GM21825 (cell line): Measurements from ENCODE around the gene POLR1B.
A peak's percentile ranks its signal among the peaks of the same experiment; 100 is the strongest.
"Not testable (repeated sequence)": the region's sequence is repeated elsewhere in the genome, so short reads cannot be mapped to it uniquely, and the experiment has no call there.

Experiments used
- ATAC-seq: cut with Tn5 transposase; IDR thresholded peaks from one replicate; pipeline ENCODE4 v1.9.1; 2021; ENCODE audit warnings: mild to moderate bottlenecking, moderate library complexity; ENCODE audit not compliant: unreplicated experiment

Gene POLR1B

GRCh38 chr2:112542123-112542983 is at the start of gene POLR1B:
Gene POLR1B, plus strand, starts transcription at chr2:112542465. Its CDS starts 30 bp downstream, at chr2:112542495.
- ATAC-seq: peak; percentile 73

GRCh38 chr2:112493048-112493447 is 49.2 kb upstream of the POLR1B start:
- no peak for ATAC-seq

GRCh38 chr2:112493858-112494648 is 48.2 kb upstream of the POLR1B start:
- ATAC-seq: no peak

- no peak for ATAC-seq
Observed at GRCh38 chr2:112494828-112495227, 47.4 kb upstream of the POLR1B start.

- ATAC-seq: not testable (repeated sequence)
Observed at GRCh38 chr2:112495878-112496277, 46.4 kb upstream of the POLR1B start.

GRCh38 chr2:112500850-112501484 is 41.3 kb upstream of the POLR1B start:
- not testable (repeated sequence) for ATAC-seq

GRCh38 chr2:112509239-112509998 is 32.8 kb upstream of the POLR1B start:
- ATAC-seq: not testable (repeated sequence)

- no peak for ATAC-seq
Observed at GRCh38 chr2:112516801-112517200, 25.5 kb upstream of the POLR1B start.

- no peak for ATAC-seq
Observed at GRCh38 chr2:112518807-112519206, 23.5 kb upstream of the POLR1B start.

GRCh38 chr2:112519506-112519905 is 22.8 kb upstream of the POLR1B start:
- no peak for ATAC-seq

- no peak for ATAC-seq
Observed at GRCh38 chr2:112520234-112520783, 22.0 kb upstream of the POLR1B start.

GRCh38 chr2:112523291-112523777 is 18.9 kb upstream of the POLR1B start:
- no peak for ATAC-seq

- not testable (repeated sequence) for ATAC-seq
Observed at GRCh38 chr2:112524276-112524675, 18.0 kb upstream of the POLR1B start.

- ATAC-seq: no peak
Observed at GRCh38 chr2:112528541-112528940, 13.7 kb upstream of the POLR1B start.

GRCh38 chr2:112529757-112530156 is 12.5 kb upstream of the POLR1B start:
- ATAC-seq: no peak

GRCh38 chr2:112530728-112531127 is 11.5 kb upstream of the POLR1B start:
- ATAC-seq: no peak

GRCh38 chr2:112534826-112535225 is 7.4 kb upstream of the POLR1B start:
- no peak for ATAC-seq

GRCh38 chr2:112536665-112537064 is 5.6 kb upstream of the POLR1B start:
- ATAC-seq: not testable (repeated sequence)

- no peak for ATAC-seq
Observed at GRCh38 chr2:112539306-112539705, 3.0 kb upstream of the POLR1B start.

- no peak for ATAC-seq
Observed at GRCh38 chr2:112540906-112541305, 1.4 kb upstream of the POLR1B start.
